ENCODE measurements around the gene GSE1.
"Not testable (repeated sequence)": the region's sequence is repeated elsewhere in the genome, so short reads cannot be mapped to it uniquely, and the experiment has no call there.

The GSE1 gene

GRCh38 chr16:85589688-85590505 is 23.2 kb upstream of the GSE1 start:
- no peak for DNase-seq (ENCODE audit: low spot score)

- DNase-seq (ENCODE audit: low spot score): no peak
Observed at GRCh38 chr16:85590506-85590832, 22.7 kb upstream of the GSE1 start.

- no peak for DNase-seq (ENCODE audit: low spot score)
Observed at GRCh38 chr16:85591381-85591780, 21.7 kb upstream of the GSE1 start.

- DNase-seq (ENCODE audit: low spot score): not testable (repeated sequence)
Observed at GRCh38 chr16:85592277-85592676, 20.8 kb upstream of the GSE1 start.

- no peak for DNase-seq (ENCODE audit: low spot score)
Observed at GRCh38 chr16:85592700-85593493, 20.2 kb upstream of the GSE1 start.

- DNase-seq (ENCODE audit: low spot score): no peak
Observed at GRCh38 chr16:85593494-85594221, 19.5 kb upstream of the GSE1 start.

GRCh38 chr16:85594273-85594977 is 18.7 kb upstream of the GSE1 start:
- DNase-seq (ENCODE audit: low spot score): no peak

- DNase-seq (ENCODE audit: low spot score): no peak
Observed at GRCh38 chr16:85594978-85595661, 18.0 kb upstream of the GSE1 start.

GRCh38 chr16:85595812-85596502 is 17.2 kb upstream of the GSE1 start:
- DNase-seq (ENCODE audit: low spot score): no peak

GRCh38 chr16:85598141-85598540 is 15.0 kb upstream of the GSE1 start:
- DNase-seq (ENCODE audit: low spot score): no peak

GRCh38 chr16:85600078-85600477 is 13.0 kb upstream of the GSE1 start:
- no peak for DNase-seq (ENCODE audit: low spot score)

GRCh38 chr16:85600530-85601271 is 12.4 kb upstream of the GSE1 start:
- no peak for DNase-seq (ENCODE audit: low spot score)

GRCh38 chr16:85601272-85601639 is 11.9 kb upstream of the GSE1 start:
- DNase-seq (ENCODE audit: low spot score): no peak

- DNase-seq (ENCODE audit: low spot score): no peak
Observed at GRCh38 chr16:85601730-85602401, 11.3 kb upstream of the GSE1 start.

GRCh38 chr16:85602402-85603202 is 10.5 kb upstream of the GSE1 start:
- no peak for DNase-seq (ENCODE audit: low spot score)

- no peak for DNase-seq (ENCODE audit: low spot score)
Observed at GRCh38 chr16:85603203-85603755, 9.8 kb upstream of the GSE1 start.

GRCh38 chr16:85604145-85604705 is 8.9 kb upstream of the GSE1 start:
- DNase-seq (ENCODE audit: low spot score): no peak
